Epithelial cell of alveolus of lung (primary cell): Measurements from ENCODE around the gene C1orf87. TPM values are rescaled to one million over a fixed set of nuclear protein-coding genes. Genes with fewer than 3 reads are reported as not detected.

Experiments
- total RNA-seq: library from RNA; depleted of rRNA; stranded (reverse); fragments of >200 nt; gene quantifications from 2 replicates; pipeline ENCODE4 v1.2.1, GENCODE V29; 2015

C1orf87 gene, protein sequence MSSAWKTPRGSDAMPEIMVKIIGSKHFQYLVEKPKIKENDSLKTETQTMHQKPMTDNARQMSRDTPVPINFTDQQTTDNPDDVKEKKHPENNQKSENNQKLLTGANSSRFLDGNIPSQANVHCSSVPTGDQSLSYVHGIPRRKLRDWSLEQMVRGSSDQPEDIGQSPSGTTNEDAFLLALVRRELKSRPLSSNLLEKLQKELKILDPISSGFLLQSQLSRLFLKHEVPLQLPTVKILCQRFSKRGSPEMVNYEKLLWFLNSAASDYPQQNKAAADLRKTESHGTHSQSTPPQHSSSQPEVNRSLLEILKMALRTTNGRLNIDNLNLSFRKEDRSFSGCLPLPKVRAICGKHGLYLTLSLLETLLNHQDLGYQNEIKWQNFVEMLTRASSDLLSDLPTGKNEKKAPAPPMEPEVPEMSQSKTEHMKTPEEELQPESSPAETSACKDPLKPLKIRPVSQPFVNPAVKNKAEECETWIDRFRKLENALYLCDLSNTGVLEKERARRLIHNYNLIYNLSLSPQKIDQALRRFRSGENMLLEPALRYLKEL
- 1.0 TPM in 1 of 2 replicates, not detected in the other for total RNA-seq

DNA sequence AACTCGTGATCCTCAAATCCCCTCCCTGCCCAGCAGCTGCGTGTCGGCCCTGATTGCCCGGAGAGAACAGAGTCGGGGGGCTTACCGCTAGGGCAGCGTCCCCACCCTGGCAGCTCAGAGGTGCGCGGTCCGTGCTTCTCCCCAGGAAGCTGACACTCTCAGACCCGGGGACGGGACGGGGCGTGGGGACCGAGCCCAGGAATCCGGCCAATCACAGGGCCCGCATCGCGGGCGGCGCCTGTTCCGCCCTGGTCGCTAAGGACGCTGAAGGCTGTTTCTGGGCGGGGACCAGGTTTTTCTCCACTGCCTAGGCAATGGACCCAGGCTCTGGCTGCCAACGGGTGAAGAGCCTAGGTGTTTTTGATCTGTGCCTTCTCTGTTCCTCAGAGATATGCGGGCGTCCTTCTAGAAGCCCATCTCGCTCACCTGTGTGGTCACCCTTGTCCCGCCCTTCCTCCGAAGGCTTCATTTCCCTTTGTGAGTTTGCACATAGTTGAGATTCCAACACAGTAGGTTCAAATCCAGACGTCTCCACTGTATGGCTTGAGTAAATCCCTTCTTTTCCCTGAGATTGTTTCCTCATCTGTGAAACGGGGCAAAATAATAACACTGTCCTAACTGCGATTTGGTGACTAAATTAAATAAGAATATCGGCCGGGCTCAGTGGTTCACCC is at the start of gene C1orf87:
C1orf87 (minus strand) TSS at position 166 of the 674 bp plus-strand sequence. CDS start 1,127 bp downstream, outside the sequence.

Other genes starting within 250 kb of the C1orf87 start
- gene CYP2J2, start 147.0 kb downstream of the C1orf87 start, total RNA-seq = 1.0 and 1.4 TPM in 2 replicates